EL (cell line): ENCODE measurements around the gene RNF41.
A peak's percentile ranks its signal among the peaks of the same experiment; 100 is the strongest.

Experiments used
- DNase-seq: peaks from one replicate; pipeline ENCODE4 v3.0.0-alpha.2; 2016

Gene RNF41

DNA sequence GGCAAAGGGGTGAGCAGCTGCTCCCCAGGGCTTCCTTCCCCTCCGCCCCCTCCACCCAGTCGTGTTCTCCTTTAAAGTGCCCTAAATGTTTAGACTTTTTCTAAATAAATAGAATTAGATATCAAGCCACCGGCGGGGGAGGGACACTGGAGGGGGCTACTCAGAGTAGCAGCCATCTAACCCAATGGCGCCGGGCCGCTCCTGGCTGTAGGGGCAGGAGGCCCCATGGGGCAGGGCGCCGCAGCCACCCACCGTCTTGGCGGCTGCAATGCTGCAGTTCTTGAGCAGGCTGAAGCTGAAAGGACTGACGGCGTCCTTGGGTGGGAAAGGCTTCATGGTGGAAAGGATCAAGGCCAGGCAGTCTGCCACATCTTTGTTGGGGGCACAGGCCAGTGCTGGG lies 21.3 kb upstream of the RNF41 start:
- no peak for DNase-seq

DNA sequence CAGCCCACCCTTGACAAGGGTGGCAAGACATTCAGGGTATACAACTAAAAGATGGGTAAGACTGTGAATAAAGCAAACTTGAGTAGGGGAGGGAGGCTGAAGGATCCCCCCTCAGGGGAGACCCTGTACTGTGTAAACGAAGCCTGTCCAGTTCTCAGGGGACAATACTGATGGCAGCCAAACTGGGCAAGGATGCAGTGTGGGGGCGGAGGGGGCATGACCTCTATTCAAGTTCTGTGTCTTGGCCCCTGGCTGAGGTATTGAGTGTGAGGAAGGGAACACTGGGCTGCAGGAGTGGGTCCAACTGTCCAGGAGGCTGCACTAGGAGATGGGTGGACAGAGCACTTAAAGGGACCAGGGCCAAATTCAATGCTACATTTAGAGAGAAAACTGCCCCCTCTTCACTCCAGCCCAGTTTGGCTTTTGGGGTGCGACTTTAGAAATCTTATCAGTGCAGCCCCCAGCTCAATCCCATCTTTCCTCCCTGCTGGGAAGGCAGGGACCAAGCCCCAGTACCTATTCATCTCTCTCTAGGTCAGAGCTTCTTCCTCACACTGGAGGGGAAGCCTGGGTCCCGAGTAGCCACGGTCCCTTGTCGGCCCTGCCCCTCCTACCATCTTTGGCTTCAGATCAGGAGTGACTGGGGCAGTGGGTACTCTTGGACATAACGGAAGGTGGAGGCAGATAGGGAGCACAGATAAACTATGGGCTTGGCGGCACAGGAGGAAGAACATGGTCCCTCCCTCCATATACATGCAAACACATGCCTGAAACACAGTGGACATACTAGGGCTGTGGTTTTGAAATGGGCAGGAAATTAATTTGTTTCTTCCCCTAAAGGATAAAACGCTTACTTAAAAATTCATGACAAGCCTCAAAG lies 19.9 kb upstream of the RNF41 start:
- DNase-seq: no peak

GRCh38 chr12:56237552-56237951 lies 15.8 kb upstream of the RNF41 start:
- DNase-seq: no peak

- no peak for DNase-seq
These were observed 15.3 kb upstream of the RNF41 start for GRCh38 chr12:56236985-56237384.

GRCh38 chr12:56236091-56236490 lies 14.4 kb upstream of the RNF41 start:
- no peak for DNase-seq

GRCh38 chr12:56234746-56235436 lies 13.2 kb upstream of the RNF41 start:
- no peak for DNase-seq

- no peak for DNase-seq
These were observed 9.5 kb upstream of the RNF41 start for GRCh38 chr12:56231184-56231582.

DNA sequence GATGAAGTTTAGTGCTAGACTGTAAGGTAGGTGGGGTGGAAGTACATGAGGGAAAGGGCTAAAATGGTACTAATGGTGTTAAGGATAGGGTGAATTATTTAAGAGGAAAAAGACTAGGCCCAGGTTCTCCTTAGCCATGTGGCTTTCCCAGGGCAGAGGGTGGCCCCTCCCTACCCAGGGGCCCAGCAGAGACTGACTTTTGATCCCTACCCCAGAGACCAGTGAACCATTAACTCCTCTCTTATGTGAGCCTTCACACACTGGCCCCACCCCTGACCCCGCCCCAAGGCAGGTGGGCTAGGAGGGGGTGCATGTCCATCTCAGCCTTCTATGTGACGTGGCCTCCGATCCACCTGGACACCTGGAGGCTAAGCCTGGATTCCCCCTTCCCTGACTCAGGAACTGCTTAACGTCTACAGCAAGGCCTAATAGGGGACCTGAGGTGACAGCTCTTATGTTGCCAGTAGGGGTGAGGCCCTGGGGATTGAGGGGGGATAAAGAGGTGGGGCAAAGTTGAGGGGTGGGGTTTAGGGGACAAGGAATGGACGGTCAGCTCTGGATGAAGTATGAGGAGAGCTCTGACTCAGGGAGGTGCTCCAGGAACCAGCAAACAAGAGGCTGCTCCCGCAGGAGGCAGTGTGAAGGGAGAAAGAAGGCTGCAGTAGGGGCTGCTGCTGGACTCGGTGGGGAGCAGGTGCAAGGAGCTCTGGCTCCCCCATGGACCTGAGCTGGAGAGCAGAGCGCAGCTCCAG lies 8.9 kb upstream of the RNF41 start:
- DNase-seq: no peak

GRCh38 chr12:56229916-56230431 lies 8.3 kb upstream of the RNF41 start, which contains the start of gene SLC39A5:
Gene SLC39A5, plus strand, starts transcription at chr12:56230051. Its CDS starts 1,224 bp downstream, at chr12:56231275.
- no peak for DNase-seq

DNA sequence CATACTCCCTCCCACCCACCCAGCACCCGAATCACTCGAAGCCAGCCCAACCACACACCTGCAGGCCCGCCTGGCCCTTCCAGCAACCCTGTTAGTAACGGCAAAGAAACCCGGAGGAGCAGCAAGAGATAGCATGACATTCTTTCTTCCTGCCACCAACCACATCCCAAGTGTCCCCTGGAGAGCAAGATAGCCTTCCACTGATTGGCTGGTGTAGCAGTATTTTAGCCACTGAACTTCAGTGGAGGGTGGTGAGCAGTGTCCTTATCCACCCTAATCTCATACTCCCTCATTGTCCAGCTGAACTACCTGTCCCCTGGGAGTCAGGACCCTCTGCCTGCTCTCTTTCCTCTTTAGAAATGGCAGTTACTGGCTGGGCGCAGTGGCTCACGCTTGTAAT lies 7.4 kb upstream of the RNF41 start:
- no peak for DNase-seq

- no peak for DNase-seq
These were observed 3.2 kb upstream of the RNF41 start for GRCh38 chr12:56224954-56225353.

DNA sequence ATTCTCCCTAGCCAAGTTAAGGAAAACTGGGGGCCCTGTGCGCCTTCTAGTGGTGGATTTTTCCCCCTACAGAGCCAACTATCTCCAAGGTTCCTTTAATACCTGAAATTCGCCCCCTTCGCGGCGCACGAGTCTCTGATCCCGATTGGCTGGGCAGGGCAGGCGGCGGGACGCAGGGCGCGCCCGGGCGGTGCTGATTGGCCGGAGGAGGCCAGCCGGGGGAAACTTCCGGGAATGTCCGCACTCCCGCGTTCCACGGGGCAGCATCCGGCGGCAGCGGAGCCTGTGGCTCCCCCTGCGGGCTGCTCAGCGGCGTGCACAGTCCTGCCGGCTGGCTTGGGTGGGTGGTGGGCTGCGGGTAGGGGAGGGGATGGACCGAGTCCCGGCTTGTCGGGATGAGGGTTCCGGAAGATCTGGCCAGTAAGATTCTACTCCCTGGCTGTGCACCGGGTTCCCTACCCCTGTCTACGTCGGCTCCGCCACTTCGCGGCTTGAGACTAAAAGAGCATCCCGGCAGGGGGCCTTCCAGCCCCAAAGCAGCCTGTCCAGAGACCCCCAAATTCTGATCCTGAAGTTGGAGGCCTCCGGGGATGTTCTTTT lies 2.5 kb upstream of the RNF41 start, which contains the start of gene NABP2:
Gene NABP2, plus strand, starts transcription at position 241 of the 600 bp plus-strand sequence. CDS start 515 bp downstream, outside the sequence.
- DNase-seq: peak; percentile 99

- no peak for DNase-seq
These were observed 1.9 kb upstream of the RNF41 start for GRCh38 chr12:56223571-56224101.

DNA sequence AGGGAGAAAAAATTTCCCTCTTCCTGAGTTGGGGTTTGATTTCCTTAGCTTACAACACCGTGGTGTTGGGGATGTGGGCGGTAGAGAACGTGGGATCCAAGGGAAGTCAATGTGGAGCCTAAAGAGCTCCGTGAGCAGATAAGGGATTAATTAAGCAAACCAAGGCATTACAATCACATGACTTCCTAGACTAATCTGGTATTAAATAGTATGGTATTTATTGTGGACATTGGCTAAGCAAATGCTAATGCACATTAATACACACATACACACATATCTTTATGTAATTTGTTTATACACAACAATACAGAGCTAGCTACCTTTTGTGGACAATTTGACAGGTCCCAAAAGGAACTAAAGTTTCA lies 791 bp upstream of the RNF41 start:
- DNase-seq: no peak

GRCh38 chr12:56221232-56221756 lies 428 bp downstream of the RNF41 start:
- peak; percentile 82 for DNase-seq

DNA sequence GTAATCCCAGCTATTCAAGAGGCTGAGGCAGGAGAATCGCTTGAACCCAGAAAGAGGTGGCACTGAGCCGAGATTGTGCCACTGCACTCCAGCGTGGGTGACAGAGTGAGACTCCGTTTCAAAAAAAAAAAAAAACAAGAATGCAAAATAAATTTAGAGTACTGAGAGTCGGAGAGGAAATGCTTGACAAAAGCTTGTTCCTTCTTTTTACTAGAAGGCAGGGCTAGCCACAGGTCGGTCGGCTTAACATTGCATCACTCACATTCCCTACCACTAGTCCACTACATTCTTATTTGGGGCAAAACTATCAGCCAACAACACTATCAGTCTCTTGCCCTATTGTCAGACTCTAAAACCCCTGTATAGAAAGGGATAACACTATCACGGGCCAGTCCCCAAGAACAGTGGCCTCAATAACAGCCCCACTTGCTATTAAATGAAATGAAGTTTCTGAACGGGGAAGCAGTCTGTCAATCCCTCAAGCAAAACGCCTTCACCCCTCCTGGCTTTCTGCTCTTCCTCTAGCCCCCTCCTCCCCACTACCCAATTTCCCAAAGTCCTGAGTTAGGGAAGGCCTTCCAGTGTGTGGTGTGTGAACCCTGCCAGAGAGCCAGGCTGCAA lies 1.0 kb downstream of the RNF41 start:
- peak; percentile 64 for DNase-seq

GRCh38 chr12:56219840-56220239 lies 1.9 kb downstream of the RNF41 start:
- no peak for DNase-seq

- no peak for DNase-seq
These were observed 5.3 kb downstream of the RNF41 start for GRCh38 chr12:56216461-56216860.

DNA sequence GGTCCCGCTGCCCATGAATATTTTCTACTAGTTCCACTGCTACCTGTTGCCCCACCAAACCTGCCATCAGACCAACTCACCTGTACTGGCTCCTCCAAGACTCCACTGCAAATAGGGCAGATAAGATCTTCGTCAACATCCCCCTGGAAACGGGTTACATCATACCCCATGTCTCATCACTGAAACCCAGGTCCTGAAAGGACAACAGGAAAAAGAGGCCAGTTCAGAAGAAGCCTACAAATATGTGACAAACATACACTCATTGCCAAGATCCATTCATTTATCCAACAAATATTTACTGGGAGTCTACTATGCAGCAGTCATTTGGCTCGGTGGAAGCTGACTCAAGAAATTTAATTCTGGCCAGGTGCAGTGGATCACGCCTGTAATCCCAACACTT lies 7.8 kb downstream of the RNF41 start:
- no peak for DNase-seq

DNA sequence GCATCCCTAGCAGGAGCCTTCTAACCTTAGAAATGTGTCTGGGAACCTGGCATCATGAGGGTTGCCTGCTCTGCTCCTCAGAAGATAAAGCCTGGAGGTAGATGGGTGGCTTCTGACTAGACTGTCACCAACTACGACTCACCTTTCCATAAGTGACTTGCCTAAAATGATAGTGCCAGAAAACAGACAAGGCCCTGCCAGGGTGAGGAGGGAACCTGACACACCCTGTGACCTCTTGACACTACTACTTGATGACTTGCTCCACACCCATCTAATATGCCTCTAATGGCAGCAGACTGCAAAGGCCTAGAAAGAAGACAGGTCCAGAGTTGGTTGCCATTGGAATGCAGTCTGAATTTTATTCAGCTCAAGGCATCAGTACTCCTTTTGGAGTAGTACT lies 9.4 kb downstream of the RNF41 start:
- DNase-seq: no peak

DNA sequence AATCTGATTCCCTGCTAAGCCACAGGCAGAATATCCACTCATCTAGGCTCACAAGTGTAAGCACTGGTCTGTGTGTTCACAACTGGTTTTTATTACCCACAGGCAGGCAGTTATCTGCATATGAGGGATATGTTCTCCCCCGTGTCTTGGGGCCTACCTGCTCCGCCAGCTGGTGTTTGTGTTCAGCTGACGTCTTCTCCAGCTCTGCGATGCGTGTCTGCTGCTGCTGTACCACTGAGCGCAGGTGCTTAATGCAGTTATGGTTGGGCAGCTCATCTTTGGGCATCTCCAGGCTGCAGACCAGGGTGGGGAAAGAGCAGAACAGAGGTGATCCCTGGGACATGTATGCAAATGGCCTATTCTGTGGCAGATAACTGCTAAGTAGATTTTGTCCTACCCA lies 13.7 kb downstream of the RNF41 start:
- DNase-seq: no peak
